A673 (cell line): ENCODE measurements around the gene TRAF3IP3.

ENCODE experiments used
- CTCF ChIP-seq: fragments of 300-800, 200-600 bp; sonication (generic); conservative IDR thresholded peaks from 2 replicates; pipeline ENCODE4 v1.5.1; 2017; ENCODE audit warnings: low read depth, mild to moderate bottlenecking, antibody characterized with exemption, low read length, moderate library complexity, mixed read lengths
- EZH2 ChIP-seq: fragments of 200-600 bp; sonication (generic); IDR thresholded peaks from 2 replicates; pipeline ENCODE4 v1.6.1; 2017; ENCODE audit warnings: borderline replicate concordance, low read depth, mild to moderate bottlenecking, mixed read lengths, antibody characterized with exemption, low read length; ENCODE audit not compliant: poor library complexity, severe bottlenecking

- TF ChIP-seq EZH2 (no peak), CTCF (no peak)
These were observed 13.5 kb downstream of the TRAF3IP3 start for GRCh38 chr1:209769171-209769904.
